Transverse colon (tissue), 4 donors: ENCODE results near the gene ORM2.

Experiments used
- EP300 ChIP-seq: sonication (generic); formaldehyde crosslinking; IDR thresholded peaks from one replicate; pipeline ENCODE4 v1.6.1; 2017; ENCODE audit warnings: antibody characterized with exemption, low read depth
- POLR2A ChIP-seq: fragments of 450-650 bp; IDR thresholded peaks from one replicate; pipeline ENCODE4 v1.6.1; 2016; ENCODE audit warnings: antibody characterized with exemption, mild to moderate bottlenecking, moderate library complexity
- POLR2AphosphoS5 ChIP-seq, 3 donors: sonication (generic); formaldehyde crosslinking; IDR thresholded peaks; one replicate each; pipeline ENCODE4 v1.6.1; 2016; ENCODE audit warnings: antibody characterized with exemption in 3 of 3
- TF ChIP-seq, protein P1 (sequence below), 5 experiments: fragments of 200-600 bp in 3 of 5; fragments of 450-650 bp in 2 of 5; sonication (generic) in 3 of 5; IDR thresholded peaks; 1 replicate in 2 of 5; 2 replicates in 3 of 5; pipeline ENCODE4 v1.5.1; 2016 to 2017; ENCODE audit warnings: antibody characterized with exemption in 5 of 5, inconsistent platforms in 3 of 5, mild to moderate bottlenecking in 2 of 5, moderate library complexity in 1 of 5

DNA sequence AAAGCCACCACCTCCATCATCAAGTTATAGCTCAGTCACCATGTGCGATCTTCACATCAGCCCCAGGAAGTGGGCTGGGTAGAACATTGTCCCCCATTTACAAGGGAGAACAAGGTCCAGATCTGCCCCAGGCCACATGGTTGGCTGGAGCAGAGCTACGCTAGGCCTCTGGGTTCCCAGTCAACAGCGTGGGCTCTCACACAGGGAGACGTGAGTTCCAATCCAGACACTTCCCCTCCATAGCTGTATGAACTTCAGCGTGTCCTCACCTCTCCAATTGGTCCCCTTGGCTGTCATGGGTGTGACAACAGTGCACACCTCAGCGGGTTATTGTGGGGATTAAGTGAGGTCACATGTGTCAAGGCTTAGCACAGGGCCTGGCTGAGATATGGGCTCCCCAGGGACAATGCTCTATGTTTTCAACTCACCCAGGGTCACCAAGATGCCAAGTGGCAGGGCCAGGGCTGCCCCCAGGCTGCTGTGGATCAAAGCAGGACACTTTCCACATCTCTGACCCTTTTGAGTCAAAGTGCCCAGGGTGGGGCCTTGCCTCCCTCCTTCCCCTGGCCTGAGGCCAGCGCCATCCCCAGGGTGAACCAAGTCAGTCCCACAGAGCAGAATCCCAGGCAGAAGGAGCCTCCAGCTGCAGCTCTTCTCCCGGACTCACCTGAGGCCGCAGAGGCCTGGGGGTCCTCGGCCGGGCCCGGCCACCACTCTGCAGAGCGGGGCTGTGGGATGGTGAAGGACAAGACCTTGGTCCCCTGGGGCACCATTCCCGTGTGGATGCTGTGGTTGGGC lies 38.3 kb downstream of the ORM2 start:
- TF ChIP-seq, protein P1, sequence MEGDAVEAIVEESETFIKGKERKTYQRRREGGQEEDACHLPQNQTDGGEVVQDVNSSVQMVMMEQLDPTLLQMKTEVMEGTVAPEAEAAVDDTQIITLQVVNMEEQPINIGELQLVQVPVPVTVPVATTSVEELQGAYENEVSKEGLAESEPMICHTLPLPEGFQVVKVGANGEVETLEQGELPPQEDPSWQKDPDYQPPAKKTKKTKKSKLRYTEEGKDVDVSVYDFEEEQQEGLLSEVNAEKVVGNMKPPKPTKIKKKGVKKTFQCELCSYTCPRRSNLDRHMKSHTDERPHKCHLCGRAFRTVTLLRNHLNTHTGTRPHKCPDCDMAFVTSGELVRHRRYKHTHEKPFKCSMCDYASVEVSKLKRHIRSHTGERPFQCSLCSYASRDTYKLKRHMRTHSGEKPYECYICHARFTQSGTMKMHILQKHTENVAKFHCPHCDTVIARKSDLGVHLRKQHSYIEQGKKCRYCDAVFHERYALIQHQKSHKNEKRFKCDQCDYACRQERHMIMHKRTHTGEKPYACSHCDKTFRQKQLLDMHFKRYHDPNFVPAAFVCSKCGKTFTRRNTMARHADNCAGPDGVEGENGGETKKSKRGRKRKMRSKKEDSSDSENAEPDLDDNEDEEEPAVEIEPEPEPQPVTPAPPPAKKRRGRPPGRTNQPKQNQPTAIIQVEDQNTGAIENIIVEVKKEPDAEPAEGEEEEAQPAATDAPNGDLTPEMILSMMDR (IDR thresholded peaks at IDR 0.05) = no peak
- TF ChIP-seq EP300 (no peak), POLR2A (no peak), POLR2AphosphoS5 (IDR thresholded peaks at IDR 0.05) (no peak)
